KMS-11 (cell line): ENCODE measurements around the gene BCAR3.

Source experiments
- H2AFZ ChIP-seq: fragments of 200-600 bp; sonication (generic); 2 replicates; pipeline ENCODE4 v1.6.1; 2016; ENCODE audit warnings: antibody characterized with exemption, mixed run types, low read depth
- H3K27ac ChIP-seq: fragments of 200-600 bp; sonication (generic); 2 replicates; pipeline ENCODE4 v1.6.1; 2016; ENCODE audit warnings: mild to moderate bottlenecking, mixed run types
- H3K27me3 ChIP-seq: fragments of 200-600 bp; sonication (generic); 2 replicates; pipeline ENCODE4 v1.6.1; 2017; ENCODE audit warnings: mild to moderate bottlenecking, low read depth, mixed run types, moderate library complexity; ENCODE audit not compliant: insufficient read depth
- H3K36me3 ChIP-seq: fragments of 200-600 bp; sonication (generic); 2 replicates; pipeline ENCODE4 v1.6.1; 2017; ENCODE audit warnings: mild to moderate bottlenecking, mixed run types; ENCODE audit not compliant: insufficient read depth
- H3K4me1 ChIP-seq: fragments of 200-600 bp; sonication (generic); 2 replicates; pipeline ENCODE4 v1.6.1; 2016; ENCODE audit warnings: mild to moderate bottlenecking, low read depth, mixed run types; ENCODE audit not compliant: poor library complexity, severe bottlenecking
- H3K4me2 ChIP-seq: fragments of 200-600 bp; sonication (generic); 2 replicates; pipeline ENCODE4 v1.7.0; 2016; ENCODE audit warnings: mild to moderate bottlenecking, mixed run types
- H3K4me3 ChIP-seq: fragments of 200-600 bp; sonication (generic); IDR thresholded peaks from 2 replicates; pipeline ENCODE4 v1.6.1; 2017; ENCODE audit warnings: low read depth, low read length, mixed read lengths; ENCODE audit not compliant: insufficient read depth
- H3K79me2 ChIP-seq: fragments of 200-600 bp; sonication (generic); 2 replicates; pipeline ENCODE4 v1.6.1; 2016; ENCODE audit warnings: low read depth, mixed run types; ENCODE audit not compliant: insufficient read depth
- H3K9ac ChIP-seq: fragments of 200-600 bp; sonication (generic); 2 replicates; pipeline ENCODE4 v1.6.1; 2016; ENCODE audit warnings: mild to moderate bottlenecking, mixed run types
- H4K20me1 ChIP-seq: fragments of 200-600 bp; sonication (generic); 2 replicates; pipeline ENCODE4 v1.6.1; 2016; ENCODE audit warnings: mild to moderate bottlenecking, mixed run types; ENCODE audit not compliant: insufficient read depth
- CTCF ChIP-seq: fragments of 200-600 bp; sonication (generic); conservative IDR thresholded peaks from 2 replicates; pipeline ENCODE4 v1.6.1; 2017; ENCODE audit warnings: low read depth, mild to moderate bottlenecking, antibody characterized with exemption, low read length, moderate library complexity, mixed read lengths

Gene BCAR3

GRCh38 chr1:93574511-93574910 lies 107.1 kb downstream of the BCAR3 start:
- H3K36me3 ChIP-seq, result no peaks in the 10 kb centered on the region

GRCh38 chr1:93573940-93574469 lies 107.6 kb downstream of the BCAR3 start:
- no peaks in the 10 kb centered on the region for H3K79me2 ChIP-seq

More at GRCh38 chr1:93574511-93574910, 107.1 kb downstream of the BCAR3 start:
- Histone ChIP-seq H3K27me3 (no peaks in the 10 kb centered on the region), H2AFZ (no peak overlapping the region), H3K4me3 (no peak overlapping the region), H3K4me1 (no peaks in the 10 kb centered on the region), H3K4me2 (no peak overlapping the region), H3K79me2 (no peaks in the 10 kb centered on the region), H4K20me1 (no peaks in the 10 kb centered on the region), H3K9ac (no peak overlapping the region), H3K27ac (no peak overlapping the region)
- no peak for TF ChIP-seq CTCF

GRCh38 chr1:93571623-93572310 lies 109.9 kb downstream of the BCAR3 start:
- H3K4me1 ChIP-seq, result no peaks in the 10 kb centered on the region
- H3K27ac ChIP-seq, result no peak overlapping the region
- no peak overlapping the region for H3K4me2 ChIP-seq
- TF ChIP-seq CTCF, result no peak
- no peaks in the 10 kb centered on the region for H4K20me1 ChIP-seq
- no peaks in the 10 kb centered on the region for H3K27me3 ChIP-seq
- H3K36me3 ChIP-seq, result no peaks in the 10 kb centered on the region
- H3K4me3 ChIP-seq, result no peak overlapping the region
- H3K79me2 ChIP-seq, result no peaks in the 10 kb centered on the region
- H3K9ac ChIP-seq, result no peak overlapping the region
- H2AFZ ChIP-seq, result no peak overlapping the region

More at GRCh38 chr1:93573940-93574469, 107.6 kb downstream of the BCAR3 start:
- Histone ChIP-seq H4K20me1 (no peaks in the 10 kb centered on the region), H3K4me1 (no peaks in the 10 kb centered on the region), H3K9ac (no peak overlapping the region), H3K27me3 (no peaks in the 10 kb centered on the region), H3K27ac (no peak overlapping the region), H2AFZ (no peak overlapping the region), H3K4me2 (no peak overlapping the region), H3K4me3 (no peak overlapping the region), H3K36me3 (no peaks in the 10 kb centered on the region)
- TF ChIP-seq CTCF, result no peak

DNA sequence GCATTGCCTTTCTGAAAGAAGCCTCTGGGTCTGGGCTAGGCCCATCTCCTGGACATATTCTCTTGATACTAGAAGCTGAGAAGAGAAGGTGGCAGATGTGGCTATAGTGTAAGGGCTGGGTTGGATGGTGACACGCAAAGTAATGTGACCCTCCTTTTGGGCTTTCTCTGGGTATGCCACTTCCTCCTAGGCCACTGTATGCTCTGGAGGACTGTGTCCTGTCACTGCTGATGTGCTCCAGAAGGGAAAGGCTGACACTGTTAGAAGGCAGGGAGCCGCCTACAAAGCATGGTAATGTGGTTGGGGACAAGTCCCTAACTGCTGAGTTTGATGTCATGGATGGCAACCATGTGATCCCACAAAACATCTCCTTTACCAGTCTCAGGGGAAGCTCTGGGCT lies 112.1 kb downstream of the BCAR3 start:
- no peak overlapping the region for H3K4me3 ChIP-seq
- H4K20me1 ChIP-seq, result no peaks in the 10 kb centered on the region
- H3K36me3 ChIP-seq, result no peaks in the 10 kb centered on the region

More for the DNA sequence above, 112.1 kb downstream of the BCAR3 start:
- Histone ChIP-seq H3K4me2 (no peak overlapping the region), H3K27me3 (no peaks in the 10 kb centered on the region), H2AFZ (no peak overlapping the region), H3K4me1 (no peaks in the 10 kb centered on the region), H3K79me2 (no peaks in the 10 kb centered on the region), H3K9ac (no peak overlapping the region), H3K27ac (no peak overlapping the region)
- no peak for TF ChIP-seq CTCF
